ENCODE results near the gene ALDH1L1. TPM values are rescaled to one million over a fixed set of nuclear protein-coding genes. Genes with fewer than 3 reads are reported as not detected.

ALDH1L1 gene
- total RNA-seq, 2 donors from 2014 or later, result 0.18 to 0.34 TPM

- Mint-ChIP-seq H3K9me3 (no peaks in the 10 kb centered on the region), H3K27ac (no peak overlapping the region), H3K36me3 (no peaks in the 10 kb centered on the region)
- no peak for DNase-seq (ENCODE audit: low spot score in 2 of 2)
- no peak for ATAC-seq
These were observed 19.9 kb downstream of the ALDH1L1 start for GRCh38 chr3:126160243-126161210.

GRCh38 chr3:126159476-126159875, 20.9 kb downstream of the ALDH1L1 start:
- ATAC-seq (no peak), DNase-seq (ENCODE audit: low spot score in 2 of 2) (no peak)
- H3K27ac Mint-ChIP-seq, result no peak overlapping the region
- H3K36me3 Mint-ChIP-seq, result no peaks in the 10 kb centered on the region
- H3K9me3 Mint-ChIP-seq, result no peaks in the 10 kb centered on the region

GRCh38 chr3:126158912-126159454, 21.4 kb downstream of the ALDH1L1 start:
- H3K27ac Mint-ChIP-seq, result no peak overlapping the region
- DNase-seq (ENCODE audit: low spot score in 2 of 2) (no peak), ATAC-seq (no peak)
- H3K36me3 Mint-ChIP-seq, result no peaks in the 10 kb centered on the region
- H3K9me3 Mint-ChIP-seq, result no peaks in the 10 kb centered on the region

GRCh38 chr3:126158016-126158911, 22.1 kb downstream of the ALDH1L1 start:
- no peaks in the 10 kb centered on the region for H3K9me3 Mint-ChIP-seq
- DNase-seq (ENCODE audit: low spot score in 2 of 2) (no peak), ATAC-seq (no peak)
- no peaks in the 10 kb centered on the region for H3K36me3 Mint-ChIP-seq
- H3K27ac Mint-ChIP-seq, result no peak overlapping the region

GRCh38 chr3:126157083-126157768, 23.2 kb downstream of the ALDH1L1 start:
- Mint-ChIP-seq H3K9me3 (no peaks in the 10 kb centered on the region), H3K27ac (no peak overlapping the region), H3K36me3 (no peaks in the 10 kb centered on the region)
- ATAC-seq (no peak), DNase-seq (ENCODE audit: low spot score in 2 of 2) (no peak)

- DNase-seq (ENCODE audit: low spot score in 2 of 2), result no peak
- H3K9me3 Mint-ChIP-seq, result no peaks in the 10 kb centered on the region
These were observed 23.9 kb downstream of the ALDH1L1 start for GRCh38 chr3:126156468-126156867.

GRCh38 chr3:126155819-126156218, 24.6 kb downstream of the ALDH1L1 start:
- ATAC-seq (no peak), DNase-seq (ENCODE audit: low spot score in 2 of 2) (no peak)
- H3K36me3 Mint-ChIP-seq, result no peaks in the 10 kb centered on the region
- no peak overlapping the region for H3K27ac Mint-ChIP-seq
- H3K9me3 Mint-ChIP-seq, result no peaks in the 10 kb centered on the region

More at GRCh38 chr3:126156468-126156867, 23.9 kb downstream of the ALDH1L1 start:
- Mint-ChIP-seq H3K36me3 (no peaks in the 10 kb centered on the region), H3K27ac (no peak overlapping the region)
- peak in 1 of 2 donors; percentile 56 for ATAC-seq

GRCh38 chr3:126155280-126155640, 25.1 kb downstream of the ALDH1L1 start:
- Mint-ChIP-seq H3K9me3 (no peaks in the 10 kb centered on the region), H3K36me3 (no peaks in the 10 kb centered on the region), H3K27ac (no peak overlapping the region)
- ATAC-seq, result no peak
- no peak for DNase-seq (ENCODE audit: low spot score in 2 of 2)

GRCh38 chr3:126154391-126155279, 25.8 kb downstream of the ALDH1L1 start:
- H3K36me3 Mint-ChIP-seq, result no peaks in the 10 kb centered on the region
- DNase-seq (ENCODE audit: low spot score in 2 of 2) (no peak), ATAC-seq (no peak)
- no peaks in the 10 kb centered on the region for H3K9me3 Mint-ChIP-seq
- no peak overlapping the region for H3K27ac Mint-ChIP-seq

GRCh38 chr3:126153695-126154360, 26.6 kb downstream of the ALDH1L1 start:
- no peaks in the 10 kb centered on the region for H3K36me3 Mint-ChIP-seq
- no peak overlapping the region for H3K27ac Mint-ChIP-seq
- DNase-seq (ENCODE audit: low spot score in 2 of 2) (no peak), ATAC-seq (no peak)
- no peaks in the 10 kb centered on the region for H3K9me3 Mint-ChIP-seq

GRCh38 chr3:126152901-126153694, 27.3 kb downstream of the ALDH1L1 start:
- no peak for ATAC-seq
- no peaks in the 10 kb centered on the region for H3K36me3 Mint-ChIP-seq
- DNase-seq (ENCODE audit: low spot score in 2 of 2), result no peak
- H3K9me3 Mint-ChIP-seq, result no peaks in the 10 kb centered on the region
- H3K27ac Mint-ChIP-seq, result no peak overlapping the region

- Mint-ChIP-seq H3K9me3 (no peaks in the 10 kb centered on the region), H3K36me3 (no peaks in the 10 kb centered on the region), H3K27ac (no peak overlapping the region)
- ATAC-seq, result no peak
- no peak for DNase-seq (ENCODE audit: low spot score in 2 of 2)
These were observed 27.9 kb downstream of the ALDH1L1 start for GRCh38 chr3:126152458-126152857.

- no peak for ATAC-seq
- Mint-ChIP-seq H3K36me3 (no peaks in the 10 kb centered on the region), H3K27ac (no peak overlapping the region), H3K9me3 (no peaks in the 10 kb centered on the region)
- no peak for DNase-seq (ENCODE audit: low spot score in 2 of 2)
These were observed 28.7 kb downstream of the ALDH1L1 start for GRCh38 chr3:126151562-126152302.

GRCh38 chr3:126149960-126150515, 30.3 kb downstream of the ALDH1L1 start:
- no peak for ATAC-seq
- no peak for DNase-seq (ENCODE audit: low spot score in 2 of 2)

More at GRCh38 chr3:126149960-126150515, 30.3 kb downstream of the ALDH1L1 start:
- no peaks in the 10 kb centered on the region for H3K36me3 Mint-ChIP-seq
- no peaks in the 10 kb centered on the region for H3K9me3 Mint-ChIP-seq
- H3K27ac Mint-ChIP-seq, result no peak overlapping the region
